ENCODE results near the gene PARD6G.

GRCh38 chr18:80247393-80247841 lies at the start of gene PARD6G:
- TF ChIP-seq EZH2 (IDR thresholded peaks at IDR 0.05; ENCODE audit: insufficient read depth, poor library complexity, severe bottlenecking) (no peak), EZH2phosphoT487 (IDR thresholded peaks at IDR 0.05; ENCODE audit: insufficient read depth, low read depth) (no peak)

Measured in GM23248 (cell line).